Measurements from ENCODE around the gene ZNF185.

The ZNF185 gene

DNA sequence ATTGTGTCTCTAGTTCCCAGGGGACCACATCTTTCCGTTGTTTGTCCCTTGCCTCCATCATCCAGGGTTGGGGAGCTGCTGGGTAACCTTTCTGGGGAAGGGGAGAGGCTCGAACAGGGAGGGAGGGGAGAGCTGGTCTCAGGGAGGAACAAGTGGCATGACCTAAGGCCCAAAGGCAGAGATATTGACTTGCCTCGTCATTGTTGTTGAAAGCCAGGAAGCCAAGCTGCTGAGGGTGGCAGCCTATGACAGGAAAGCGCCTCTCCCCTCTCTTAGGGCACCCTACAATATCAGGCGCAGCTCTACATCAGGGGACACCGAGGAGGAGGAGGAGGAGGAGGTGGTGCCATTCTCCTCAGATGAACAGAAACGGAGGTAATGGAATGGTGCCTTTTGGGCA is 20.8 kb downstream of the ZNF185 start:
- no peak for DNase-seq

DNA sequence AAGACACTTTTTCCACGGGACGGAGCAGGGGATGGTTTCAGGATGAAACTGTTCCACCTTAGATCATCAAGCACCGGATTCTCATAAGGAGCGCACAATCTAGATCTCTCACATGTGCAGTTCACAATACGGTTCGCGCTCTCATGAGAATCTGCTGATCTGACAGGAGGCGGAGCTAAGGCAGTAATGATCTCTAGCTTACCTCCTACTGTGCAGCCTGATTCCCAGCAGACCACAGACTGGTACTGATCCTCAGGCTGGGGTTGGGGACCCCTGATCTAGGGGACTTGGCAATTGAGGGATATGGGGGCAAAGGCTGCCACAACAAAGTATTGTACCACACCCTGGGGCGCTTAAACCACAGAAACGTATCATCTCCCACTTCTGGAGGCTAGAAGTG is 25.7 kb downstream of the ZNF185 start:
- DNase-seq = no peak

DNA sequence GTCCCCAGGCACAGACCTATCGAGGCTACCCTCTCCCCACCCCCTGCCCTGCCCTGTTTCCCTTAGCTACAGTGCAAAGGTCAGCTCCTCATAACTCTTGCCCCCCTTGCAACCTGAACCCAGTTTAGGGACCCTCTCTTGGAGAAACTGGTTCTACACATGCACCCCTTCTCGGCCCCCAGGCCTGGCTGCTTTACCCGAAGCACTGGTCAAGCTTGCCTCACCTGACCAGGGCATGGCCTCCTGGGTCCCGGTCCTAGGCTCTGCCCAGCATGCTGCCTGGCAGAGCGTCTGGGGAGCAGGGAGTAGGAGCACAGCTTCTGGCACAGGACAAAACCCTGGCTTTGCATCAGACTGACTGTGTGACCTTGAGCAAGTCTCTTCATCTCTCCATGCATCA is 28.0 kb downstream of the ZNF185 start:
- no peak for DNase-seq

DNA sequence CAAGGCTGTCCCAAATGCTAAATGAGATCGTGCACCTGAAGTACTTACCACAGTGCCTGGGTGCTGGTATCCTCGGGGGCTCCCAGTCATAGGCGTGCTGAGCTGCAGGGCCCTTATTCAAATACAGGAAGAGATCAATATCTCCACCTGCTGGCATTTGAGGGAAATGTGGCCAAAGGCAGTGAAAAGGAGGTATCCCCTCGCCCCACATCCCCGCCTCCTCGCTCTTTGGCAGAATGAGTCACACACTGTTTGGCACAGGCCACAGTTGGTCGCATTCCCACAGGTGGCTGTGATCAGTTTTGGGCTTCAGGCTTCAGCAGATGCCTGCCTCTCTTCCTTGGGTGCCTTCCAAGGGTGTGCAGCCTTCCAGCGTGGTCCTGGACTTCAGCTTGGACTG is 28.4 kb downstream of the ZNF185 start:
- DNase-seq = no peak

DNA sequence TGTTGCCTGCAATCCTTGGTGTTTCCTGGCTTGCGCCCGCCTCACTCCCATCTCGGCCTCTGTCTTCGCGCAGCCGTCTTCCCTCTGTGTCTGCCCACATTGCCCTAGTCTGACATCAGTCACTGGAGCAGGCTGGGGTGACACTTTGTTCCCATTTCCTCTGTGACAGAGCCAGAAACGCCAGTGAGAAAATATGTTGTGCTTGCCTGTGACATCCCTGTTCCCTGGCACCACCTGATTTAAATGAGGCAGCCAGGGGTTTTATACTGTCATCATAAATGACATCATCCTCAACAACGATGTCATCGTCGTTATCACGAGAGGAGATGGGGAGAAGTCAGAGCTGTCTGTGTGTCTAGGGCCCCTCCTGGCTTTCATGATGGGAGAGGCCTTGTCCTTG is 29.1 kb downstream of the ZNF185 start:
- DNase-seq = no peak

DNA sequence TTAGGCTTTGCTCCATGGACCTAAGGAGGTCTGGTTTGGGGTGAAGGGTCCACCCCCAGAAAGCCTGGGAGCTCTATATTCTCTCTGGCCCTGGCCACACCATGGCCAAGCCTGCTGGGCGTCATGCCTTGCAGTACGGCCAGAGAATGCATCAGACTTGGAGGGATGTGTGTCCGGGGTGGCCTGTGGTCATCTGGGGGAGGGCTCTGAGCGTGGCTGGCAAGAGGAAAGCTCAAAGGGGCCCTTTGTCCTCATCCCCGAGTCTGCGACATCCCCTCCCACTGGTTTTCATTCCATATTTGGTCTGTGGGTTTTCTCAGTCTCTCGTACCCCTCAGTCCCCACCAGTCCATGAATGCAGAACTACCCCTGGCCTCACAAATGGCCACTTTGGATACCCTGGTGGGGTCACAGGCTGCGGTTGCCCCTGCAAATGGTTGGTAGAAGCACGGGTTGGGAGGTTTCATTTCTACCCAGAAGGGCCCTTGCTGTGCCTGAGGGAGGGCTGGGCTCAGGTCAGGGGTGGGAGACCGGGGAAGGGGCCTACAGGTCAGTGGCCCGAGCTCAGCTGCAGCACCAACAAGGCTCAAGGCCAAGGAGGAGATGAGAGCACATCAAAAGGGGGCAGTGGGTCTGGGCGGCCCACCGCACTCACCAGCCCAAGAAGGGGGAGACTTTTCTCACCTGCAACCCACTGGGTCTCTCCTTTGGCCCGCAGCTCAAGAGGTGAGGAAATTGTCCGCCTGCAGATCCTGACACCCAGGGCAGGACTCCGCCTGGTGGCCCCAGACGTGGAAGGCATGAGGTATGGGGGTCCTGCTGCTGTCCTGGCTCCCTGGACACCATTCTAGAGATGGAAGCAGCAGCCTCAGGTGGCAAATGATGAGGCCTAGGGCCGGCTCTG is 30.2 kb downstream of the ZNF185 start:
- no peak for DNase-seq

DNA sequence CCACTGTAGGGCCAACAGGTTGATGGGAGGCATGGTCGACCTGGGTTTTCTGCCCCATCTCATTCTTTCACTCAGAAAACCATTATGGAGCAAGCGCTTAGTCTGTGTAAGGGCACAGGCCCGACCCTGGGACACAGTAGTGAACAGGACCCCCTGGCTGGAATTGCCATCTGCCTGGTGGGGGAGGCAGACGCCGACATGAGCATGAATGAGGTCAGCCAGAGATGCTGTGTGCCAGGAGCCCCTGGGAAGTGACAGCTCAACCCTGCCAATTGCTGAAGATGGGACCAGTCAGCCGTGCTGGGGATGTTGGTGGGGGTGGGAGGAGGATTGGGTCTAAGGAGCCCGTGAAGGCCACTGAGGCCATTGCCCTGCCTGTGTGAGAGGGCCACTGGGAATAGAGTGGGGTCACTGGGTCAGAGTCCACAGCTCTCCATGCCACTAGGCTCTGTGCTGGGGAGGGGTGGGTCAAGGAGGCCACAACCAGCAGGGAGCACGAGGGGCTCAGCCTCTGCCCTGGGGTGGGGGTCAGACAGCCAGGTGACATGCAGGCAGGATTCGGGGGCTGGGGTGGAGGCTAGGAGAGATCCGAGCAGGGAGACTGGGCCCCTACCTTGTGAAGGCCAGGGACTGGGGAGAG is 31.0 kb downstream of the ZNF185 start:
- no peak for DNase-seq

DNA sequence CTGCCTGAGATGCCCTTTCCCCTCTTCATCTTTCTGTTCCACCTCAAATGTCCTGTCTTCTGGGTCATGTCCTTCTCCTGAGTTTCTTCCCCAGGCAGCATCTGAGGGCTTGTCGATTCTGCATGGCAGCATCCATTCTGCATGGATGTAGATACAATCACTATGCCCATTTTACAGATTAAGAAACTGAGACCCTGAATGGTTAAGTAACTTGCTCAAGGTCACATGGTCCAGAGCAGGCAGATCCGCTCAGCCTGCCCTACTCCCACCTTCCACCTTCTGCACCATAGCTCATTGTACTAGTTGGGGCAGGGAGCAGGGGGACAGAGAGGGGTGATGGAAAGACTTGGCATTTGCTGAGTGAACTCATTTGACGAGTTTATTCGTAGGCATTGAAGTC is 32.0 kb downstream of the ZNF185 start:
- DNase-seq = no peak

DNA sequence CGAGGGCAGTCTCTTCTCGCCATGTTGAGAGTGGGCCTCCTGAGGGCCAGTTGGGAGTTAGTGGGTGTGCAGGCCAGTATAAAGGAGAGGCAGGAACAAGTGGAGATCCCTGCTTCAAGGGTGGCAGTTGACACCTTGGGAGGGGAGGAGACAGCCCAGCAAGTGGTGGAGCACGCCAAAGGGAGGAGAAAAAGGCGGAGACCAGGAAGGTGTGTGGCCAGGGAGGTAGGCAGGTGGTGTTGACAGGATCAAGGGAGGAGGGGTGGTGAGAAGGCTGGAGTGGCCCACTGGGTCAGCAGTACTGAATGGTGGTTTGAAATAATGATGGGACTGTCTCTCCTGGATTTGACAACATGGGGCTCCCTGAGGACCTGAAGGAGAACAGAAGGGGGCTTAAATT is 32.6 kb downstream of the ZNF185 start:
- no peak for DNase-seq

DNA sequence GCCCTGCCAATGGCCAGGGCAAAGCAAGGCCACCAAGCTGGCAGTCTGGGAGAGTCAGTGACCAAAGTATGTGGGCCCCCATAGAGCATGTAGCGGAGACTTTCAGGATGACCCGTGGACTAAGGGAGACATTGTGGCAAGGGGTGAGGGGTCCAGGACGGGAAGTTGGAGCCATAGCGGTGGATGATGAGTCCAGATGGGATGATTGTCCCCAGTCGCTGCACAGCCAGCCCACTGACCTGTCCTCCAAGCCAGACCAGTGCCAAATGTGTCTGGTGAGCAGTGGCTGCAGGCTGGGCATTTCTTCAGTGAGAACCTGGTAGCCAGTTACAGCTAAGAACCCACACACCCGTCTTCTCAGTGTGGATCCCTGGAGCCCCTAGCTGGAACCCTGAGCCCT is 34.3 kb downstream of the ZNF185 start:
- no peak for DNase-seq

DNA sequence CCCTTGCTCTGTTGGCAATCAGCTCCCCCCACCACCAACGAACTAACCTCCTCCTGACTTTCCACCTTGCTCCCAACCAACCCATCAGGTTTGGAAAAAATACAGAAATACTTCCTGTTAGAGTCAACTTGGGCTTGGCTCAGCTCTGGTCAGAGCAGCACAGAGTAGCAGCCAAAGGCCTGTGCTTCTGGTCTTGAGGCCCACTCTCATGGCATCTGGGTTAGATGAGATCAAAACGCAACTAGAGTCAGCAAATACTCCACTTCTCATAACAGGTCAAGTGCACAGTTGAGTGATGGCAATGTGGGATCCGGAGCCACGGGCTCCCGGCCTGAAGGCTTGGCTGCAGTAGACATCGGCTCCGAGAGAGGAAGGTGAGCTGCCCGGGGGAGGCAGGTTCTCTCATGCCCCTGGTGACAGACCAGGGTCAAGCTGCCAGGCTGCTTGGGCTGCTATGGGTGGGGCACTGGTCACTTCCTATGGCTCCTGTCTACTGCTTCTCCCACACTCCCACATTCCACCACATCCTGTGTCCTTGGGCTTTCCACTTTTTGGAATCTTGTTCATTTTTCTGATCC is 34.8 kb downstream of the ZNF185 start:
- no peak for DNase-seq

DNA sequence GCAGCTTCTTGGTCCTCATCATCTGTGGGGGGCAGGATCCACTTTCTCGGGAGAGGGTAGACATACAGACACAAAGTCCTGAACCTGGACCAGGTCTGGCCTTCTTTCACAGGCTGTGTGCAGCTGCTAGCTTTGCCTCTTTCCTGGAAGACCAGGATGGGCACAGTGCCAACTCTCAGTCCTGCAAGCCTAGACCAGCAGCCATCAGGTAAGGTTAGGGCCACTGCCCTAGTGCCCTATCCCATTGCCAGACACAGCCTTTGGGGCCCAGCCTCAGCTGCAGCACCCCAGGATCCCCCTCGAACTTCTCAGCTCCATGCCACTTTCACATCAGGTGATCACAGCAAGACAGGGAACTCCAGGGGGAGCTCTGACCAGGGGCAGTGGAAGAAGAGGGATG is 38.4 kb downstream of the ZNF185 start:
- no peak for DNase-seq

DNA sequence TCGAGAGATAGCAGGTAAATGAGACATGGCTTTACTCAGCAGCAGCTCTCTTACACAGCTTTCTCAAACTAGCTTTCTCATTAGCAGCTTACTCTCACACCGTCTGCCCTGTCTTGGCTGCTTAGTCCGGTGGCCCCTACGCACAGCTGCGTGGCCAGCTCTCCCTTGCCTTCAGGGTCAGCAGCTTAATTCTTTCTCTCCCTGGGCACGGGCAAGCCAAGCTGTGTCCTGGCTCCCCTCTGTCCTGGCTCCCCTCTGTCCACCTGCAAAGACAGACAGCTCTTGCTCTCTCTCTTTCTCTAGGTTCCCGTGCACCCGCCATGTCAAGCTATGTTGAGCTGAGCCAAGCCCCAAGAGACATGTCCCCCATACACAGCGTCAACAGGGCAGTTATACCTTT is 39.4 kb downstream of the ZNF185 start:
- no peak for DNase-seq

DNA sequence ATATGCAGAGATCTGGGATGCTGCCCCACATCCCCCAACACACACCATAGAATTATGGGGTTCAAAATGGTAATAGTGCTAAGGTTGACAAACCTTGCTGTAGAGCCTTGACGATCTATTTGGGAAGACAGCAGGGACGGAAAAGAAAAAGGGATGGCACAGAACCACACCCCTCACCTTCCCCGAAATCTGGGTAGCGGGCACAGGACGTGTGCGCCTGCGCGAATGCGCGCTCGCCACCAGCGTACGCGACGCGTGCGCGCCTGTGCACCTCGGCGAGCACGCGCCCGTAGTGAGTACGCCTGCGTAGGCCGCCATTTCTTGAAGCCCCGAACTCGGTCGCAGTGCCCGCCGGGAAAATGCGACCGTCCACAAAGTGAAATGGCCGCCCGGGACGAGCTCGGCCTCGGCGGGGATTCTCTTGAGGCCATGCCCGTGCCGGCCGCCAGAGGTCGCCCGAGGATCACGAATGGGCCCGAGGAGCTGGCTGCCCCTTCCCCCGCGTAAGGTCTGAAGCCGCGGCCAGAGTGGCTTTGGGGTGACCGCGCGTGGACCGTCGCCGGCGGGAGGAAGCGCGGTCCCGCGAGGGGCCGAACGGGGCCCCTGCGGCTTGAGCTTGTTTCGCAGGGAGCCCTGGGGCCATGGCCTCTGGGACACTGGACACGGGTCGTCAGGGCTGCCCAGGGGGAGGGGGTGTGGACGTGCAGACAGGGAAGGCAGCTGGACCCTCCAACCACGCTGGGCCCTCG is 43.6 kb downstream of the ZNF185 start:
- peak; percentile 85 for DNase-seq

DNA sequence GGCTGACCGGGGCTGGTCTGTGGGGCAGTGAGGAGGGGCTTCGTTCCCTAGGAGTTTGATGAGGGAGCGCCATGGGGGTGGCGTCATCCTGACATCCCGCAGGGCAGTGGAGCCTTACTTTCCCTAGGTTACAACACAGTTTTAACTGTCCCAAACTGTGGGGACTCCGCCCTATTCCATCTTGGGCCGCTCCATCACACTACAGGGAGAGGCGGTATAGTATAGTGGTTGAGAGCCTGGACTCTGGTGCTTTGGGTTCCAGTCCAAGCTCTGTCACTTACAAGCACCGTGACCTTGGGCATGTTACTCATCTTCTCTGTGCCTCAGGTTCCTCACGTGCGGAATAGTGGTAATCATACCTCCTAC is 44.2 kb downstream of the ZNF185 start:
- DNase-seq = no peak

DNA sequence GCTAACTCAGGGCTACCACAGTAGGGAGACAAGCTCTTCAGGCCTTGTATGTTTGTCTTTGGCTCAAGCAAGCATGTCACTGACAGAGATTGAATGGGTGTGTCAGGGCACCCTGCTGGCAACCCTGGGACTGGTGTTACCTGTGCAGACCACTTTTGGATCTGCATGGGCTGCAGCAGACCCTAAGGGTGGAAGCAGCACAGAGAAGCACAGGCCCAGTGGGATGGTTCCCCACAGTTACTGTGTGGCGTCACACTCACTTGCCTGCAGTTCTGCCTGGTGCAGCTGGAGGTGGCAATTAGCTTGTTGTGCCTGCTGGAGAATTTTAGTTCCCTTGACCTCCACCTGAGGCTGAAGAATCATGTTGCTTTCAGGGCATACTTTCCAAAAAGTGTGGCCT is 46.0 kb downstream of the ZNF185 start:
- no peak for DNase-seq

DNA sequence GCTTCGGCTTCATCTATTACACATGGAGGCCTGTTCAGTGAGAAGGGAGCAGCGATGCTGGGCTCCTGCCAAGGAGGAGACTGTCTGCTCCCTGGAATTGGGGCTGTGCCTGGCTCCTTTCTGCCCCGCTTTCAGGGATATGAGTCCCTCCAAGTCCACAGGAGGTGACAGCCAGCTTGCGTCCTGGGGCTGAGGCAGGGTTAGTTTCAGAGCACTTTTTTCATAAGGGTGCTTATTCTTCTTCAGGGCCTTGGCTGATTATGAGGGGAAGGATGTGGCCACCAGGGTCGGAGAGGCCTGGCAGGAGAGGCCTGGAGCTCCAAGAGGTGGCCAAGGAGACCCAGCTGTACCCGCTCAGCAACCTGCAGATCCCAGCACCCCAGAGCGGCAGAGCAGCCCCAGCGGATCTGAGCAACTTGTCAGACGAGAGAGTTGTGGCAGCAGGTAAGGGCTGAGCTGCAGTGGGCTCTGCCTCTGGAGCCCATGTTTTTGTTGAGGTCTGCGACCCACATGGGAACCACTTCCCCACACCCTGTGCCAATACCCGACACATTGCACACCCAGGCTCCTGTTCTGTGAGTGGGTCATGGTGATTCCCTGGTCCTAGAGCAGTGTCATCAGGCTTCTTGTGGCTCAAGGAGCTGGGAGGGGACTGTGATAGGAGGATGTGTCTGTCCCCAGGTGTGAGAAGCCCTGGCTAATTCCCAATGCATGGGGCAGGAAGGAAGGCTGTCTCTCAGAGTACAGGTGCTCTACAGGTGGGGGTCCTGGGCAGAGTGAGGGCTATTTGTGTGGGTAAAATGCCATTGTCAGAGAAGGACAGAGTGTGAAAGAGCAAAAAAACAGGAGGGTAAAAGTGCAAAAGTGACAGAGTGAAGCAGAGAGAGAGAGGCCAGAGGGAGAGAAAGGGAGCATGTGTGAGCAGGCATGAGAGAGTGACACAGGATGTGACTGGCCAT is 47.4 kb downstream of the ZNF185 start:
- no peak for DNase-seq

DNA sequence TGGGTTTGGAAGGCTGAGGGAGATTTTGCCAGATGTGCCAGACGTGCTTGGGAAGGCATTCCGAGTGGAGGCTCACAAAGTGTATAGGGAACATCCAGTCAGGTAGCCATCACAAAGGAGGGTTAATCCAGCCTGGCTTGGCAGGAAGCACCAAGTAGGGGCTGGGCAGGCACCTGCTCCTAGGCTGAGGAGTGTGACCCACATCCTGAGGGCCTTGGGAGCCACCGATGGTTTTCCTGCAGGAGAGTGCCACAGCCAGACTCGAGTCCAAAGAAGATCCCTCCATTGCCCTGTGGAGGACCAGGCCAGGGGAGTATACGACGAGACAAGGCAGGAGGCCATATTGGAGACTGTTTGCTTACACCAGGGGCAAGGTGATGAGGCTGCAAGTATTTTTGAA is 48.8 kb downstream of the ZNF185 start:
- no peak for DNase-seq
